ENCODE results near the gene FLT3LG.

The FLT3LG gene

DNA sequence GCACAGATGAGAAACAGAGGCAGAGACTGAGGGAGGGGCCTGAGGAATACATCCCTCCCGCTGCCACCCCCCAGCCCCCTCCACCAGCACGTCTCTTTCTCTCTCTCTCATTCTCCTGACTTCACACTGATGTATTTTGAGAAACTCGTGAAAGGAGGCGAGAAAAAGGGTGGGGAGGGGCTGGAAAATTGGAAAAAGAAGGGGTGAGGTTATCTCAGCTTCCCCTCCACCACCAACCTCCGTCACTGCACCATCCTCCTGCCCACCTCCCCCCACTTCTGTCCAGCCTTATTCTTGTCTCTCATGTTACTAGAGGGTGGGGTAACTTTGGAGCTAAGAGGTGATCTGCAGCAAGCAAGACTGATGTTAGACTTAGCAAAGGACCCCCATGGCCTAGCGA lies 34.2 kb upstream of the FLT3LG start:
- TF ChIP-seq, protein P1, sequence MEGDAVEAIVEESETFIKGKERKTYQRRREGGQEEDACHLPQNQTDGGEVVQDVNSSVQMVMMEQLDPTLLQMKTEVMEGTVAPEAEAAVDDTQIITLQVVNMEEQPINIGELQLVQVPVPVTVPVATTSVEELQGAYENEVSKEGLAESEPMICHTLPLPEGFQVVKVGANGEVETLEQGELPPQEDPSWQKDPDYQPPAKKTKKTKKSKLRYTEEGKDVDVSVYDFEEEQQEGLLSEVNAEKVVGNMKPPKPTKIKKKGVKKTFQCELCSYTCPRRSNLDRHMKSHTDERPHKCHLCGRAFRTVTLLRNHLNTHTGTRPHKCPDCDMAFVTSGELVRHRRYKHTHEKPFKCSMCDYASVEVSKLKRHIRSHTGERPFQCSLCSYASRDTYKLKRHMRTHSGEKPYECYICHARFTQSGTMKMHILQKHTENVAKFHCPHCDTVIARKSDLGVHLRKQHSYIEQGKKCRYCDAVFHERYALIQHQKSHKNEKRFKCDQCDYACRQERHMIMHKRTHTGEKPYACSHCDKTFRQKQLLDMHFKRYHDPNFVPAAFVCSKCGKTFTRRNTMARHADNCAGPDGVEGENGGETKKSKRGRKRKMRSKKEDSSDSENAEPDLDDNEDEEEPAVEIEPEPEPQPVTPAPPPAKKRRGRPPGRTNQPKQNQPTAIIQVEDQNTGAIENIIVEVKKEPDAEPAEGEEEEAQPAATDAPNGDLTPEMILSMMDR (IDR thresholded peaks at IDR 0.05; ENCODE audit: low read depth, low read length): no peak
- peaks cover 51% of the 10 kb centered on the region for H3K27me3 ChIP-seq
- H3K9me3 ChIP-seq: no peaks in the 10 kb centered on the region
- no peaks in the 10 kb centered on the region for H3K36me3 ChIP-seq
- H3K4me3 ChIP-seq (ENCODE audit: low read depth, low read length): no peak overlapping the region
- H3K4me1 ChIP-seq: peaks cover 6% of the 10 kb centered on the region; the same call in 1 of the 2 replicates
- no peak for DNase-seq

DNA sequence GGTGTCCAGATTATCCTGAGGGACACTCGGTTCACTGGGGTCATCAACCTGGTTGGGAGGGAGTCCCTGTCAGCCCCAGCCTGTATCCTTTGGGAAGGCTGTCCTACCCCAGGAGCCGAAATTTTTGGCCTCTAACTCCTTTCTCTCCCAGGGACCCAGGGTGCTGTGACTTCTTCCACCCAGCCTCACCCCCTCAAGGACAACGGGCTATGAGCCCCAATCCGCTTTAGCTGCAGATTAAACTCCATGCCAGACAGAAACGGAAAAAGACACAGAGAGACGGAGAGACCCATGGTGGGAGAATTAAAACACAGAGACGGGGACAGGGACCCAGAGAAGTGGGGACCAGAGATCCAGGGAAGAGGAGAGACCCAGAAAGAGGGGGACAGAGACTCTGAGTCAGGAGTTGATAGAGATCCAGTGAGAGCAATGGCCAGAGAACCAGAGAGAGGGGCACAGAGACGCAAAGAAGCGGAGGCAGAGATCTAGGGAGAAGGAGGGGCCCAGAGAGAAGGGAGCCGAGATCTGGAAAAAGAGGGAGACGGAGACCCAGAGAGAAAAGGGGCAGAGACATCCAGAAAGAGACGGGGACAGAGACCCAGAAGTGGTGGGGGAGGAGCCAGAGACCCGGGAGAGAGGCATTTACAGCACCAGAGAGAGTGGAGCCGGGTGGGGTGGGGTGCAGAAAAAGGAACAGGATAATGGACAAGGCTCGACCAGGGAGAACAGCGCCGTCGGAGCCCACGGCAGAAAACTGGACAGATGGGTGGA lies 33.4 kb upstream of the FLT3LG start:
- TF ChIP-seq, protein P1 (IDR thresholded peaks at IDR 0.05; ENCODE audit: low read depth, low read length): no peak
- Histone ChIP-seq H3K9me3 (no peaks in the 10 kb centered on the region), H3K4me3 (ENCODE audit: low read depth, low read length) (no peak overlapping the region), H3K27me3 (peaks cover 51% of the 10 kb centered on the region), H3K4me1 (peaks cover 6% of the 10 kb centered on the region; the same call in 1 of the 2 replicates), H3K36me3 (no peaks in the 10 kb centered on the region)
- DNase-seq: no peak

DNA sequence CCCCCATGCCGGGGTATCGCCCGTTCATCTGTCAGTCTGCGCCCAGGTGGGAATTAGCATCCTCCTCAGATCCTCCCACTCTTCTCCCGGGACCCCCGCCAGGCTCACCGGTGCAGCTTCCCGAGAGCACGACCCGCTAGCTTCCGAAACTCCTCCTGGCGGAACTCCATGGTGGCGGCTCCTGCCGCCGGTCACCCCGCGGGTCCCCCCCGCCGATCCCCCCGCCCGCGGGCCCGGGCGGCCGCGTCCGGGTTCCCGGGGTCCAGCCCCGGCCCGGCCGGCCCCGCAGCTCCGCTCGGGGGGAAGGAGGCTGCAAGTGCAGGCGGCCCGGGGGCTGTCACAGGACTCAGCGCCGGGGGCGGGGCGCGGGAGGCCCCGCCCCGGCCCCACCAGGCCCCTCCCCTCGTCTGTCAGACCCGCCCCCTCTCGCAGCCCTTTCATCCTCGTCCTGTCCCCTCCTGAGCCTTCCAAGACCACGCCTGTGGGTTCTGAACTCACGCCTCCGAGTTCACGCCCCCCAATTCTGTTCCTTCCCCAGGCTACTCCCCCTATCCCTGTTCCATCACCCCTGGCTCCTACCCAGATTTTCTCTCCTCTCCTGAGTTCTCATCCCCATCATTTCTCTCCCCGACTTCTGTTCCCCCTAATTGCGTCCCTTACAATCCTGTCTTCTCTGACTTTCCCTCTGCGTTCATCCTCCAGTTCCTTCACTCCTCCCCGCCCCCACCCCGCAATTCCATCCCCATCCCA lies 32.6 kb upstream of the FLT3LG start, which contains the start of gene SLC17A7:
SLC17A7 (minus strand) TSS at position 318 of the 750 bp plus-strand sequence; CDS start at position 170, 148 bp downstream.
- Histone ChIP-seq H3K36me3 (peaks cover 2% of the 10 kb centered on the region), H3K9me3 (no peaks in the 10 kb centered on the region), H3K4me1 (peaks cover 6% of the 10 kb centered on the region; the same call in 1 of the 2 replicates), H3K27me3 (peaks cover 50% of the 10 kb centered on the region), H3K4me3 (ENCODE audit: low read depth, low read length) (peak within 1 kb of the TSS; percentile 70)
- peak; percentile 65 for DNase-seq
- TF ChIP-seq, protein P1 (IDR thresholded peaks at IDR 0.05; ENCODE audit: low read depth, low read length): no peak

DNA sequence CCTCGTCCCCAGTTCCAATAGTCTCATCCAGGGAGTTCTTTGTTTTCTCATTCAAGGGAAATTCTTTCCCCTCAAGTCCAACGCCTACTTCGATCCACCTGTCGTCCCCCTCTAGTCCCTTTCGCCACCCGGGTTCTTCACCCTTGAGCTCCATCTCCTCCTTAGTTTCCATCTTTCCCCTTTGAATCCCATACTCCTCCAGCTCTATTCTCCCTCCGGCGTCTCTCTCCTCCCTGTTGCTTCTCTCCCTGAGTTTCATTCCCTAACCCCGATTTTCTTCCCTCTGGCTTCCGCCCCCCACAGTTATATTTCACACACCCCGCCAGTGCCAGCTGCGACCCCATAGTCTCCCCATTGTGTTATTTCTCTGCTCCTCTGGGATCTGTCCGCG lies 32.1 kb upstream of the FLT3LG start:
- H3K4me3 ChIP-seq (ENCODE audit: low read depth, low read length): peak overlapping the region; percentile 70
- TF ChIP-seq, protein P1 (IDR thresholded peaks at IDR 0.05; ENCODE audit: low read depth, low read length): no peak
- peaks cover 6% of the 10 kb centered on the region; the same call in 1 of the 2 replicates for H3K4me1 ChIP-seq
- H3K9me3 ChIP-seq: no peaks in the 10 kb centered on the region
- DNase-seq: no peak
- H3K27me3 ChIP-seq: peaks cover 44% of the 10 kb centered on the region
- H3K36me3 ChIP-seq: peaks cover 8% of the 10 kb centered on the region

DNA sequence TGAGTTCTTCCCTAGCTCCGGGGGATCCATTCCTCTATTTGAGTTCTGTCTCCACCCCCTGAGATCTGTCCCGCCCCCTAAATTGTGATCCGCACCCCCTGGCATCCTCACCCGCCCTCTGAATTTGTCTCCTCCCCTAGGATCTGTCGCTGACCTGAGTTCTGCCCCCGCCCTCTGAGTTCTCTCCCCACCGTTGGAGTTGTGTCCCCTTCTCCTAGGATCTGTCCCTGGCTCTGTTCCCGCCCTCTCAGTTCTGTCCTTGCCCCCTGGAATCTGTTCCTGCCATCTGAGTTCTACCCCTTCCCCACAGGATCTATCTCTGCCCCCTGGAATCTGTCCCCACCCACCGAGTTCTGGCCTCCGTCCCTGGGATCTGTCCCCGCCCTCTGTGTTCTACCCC lies 31.7 kb upstream of the FLT3LG start:
- H3K9me3 ChIP-seq: no peaks in the 10 kb centered on the region
- TF ChIP-seq, protein P1 (IDR thresholded peaks at IDR 0.05; ENCODE audit: low read depth, low read length): no peak
- H3K4me3 ChIP-seq (ENCODE audit: low read depth, low read length): peak overlapping the region; percentile 70
- H3K4me1 ChIP-seq: peaks cover 6% of the 10 kb centered on the region; the same call in 1 of the 2 replicates
- H3K27me3 ChIP-seq: peaks cover 43% of the 10 kb centered on the region
- DNase-seq: no peak
- H3K36me3 ChIP-seq: peaks cover 11% of the 10 kb centered on the region

All from BE2C (cell line).